HEK293T (cell line): Measurements from ENCODE around the gene CXXC5.

Experiments used
- ARNT ChIP-seq: fragments of 450-650 bp; IDR thresholded peaks from 2 replicates; pipeline ENCODE4 v1.6.1; 2017; ENCODE audit warnings: mild to moderate bottlenecking
- BHLHE40 ChIP-seq: fragments of 450-650 bp; IDR thresholded peaks from 2 replicates; pipeline ENCODE4 v1.6.1; 2016; ENCODE audit warnings: mild to moderate bottlenecking, moderate library complexity, borderline replicate concordance
- FOXA1 ChIP-seq: fragments of 450-650 bp; IDR thresholded peaks from 2 replicates; pipeline ENCODE4 v1.6.1; 2016; ENCODE audit warnings: mild to moderate bottlenecking
- FOXK2 ChIP-seq: fragments of 450-650 bp; IDR thresholded peaks from 2 replicates; pipeline ENCODE4 v1.6.1; 2016; ENCODE audit warnings: mild to moderate bottlenecking
- FOXM1 ChIP-seq: fragments of 450-650 bp; IDR thresholded peaks from 2 replicates; pipeline ENCODE4 v1.6.1; 2017; ENCODE audit warnings: mild to moderate bottlenecking, borderline replicate concordance
- HDGF ChIP-seq: fragments of 450-650 bp; IDR thresholded peaks from 2 replicates; pipeline ENCODE4 v1.6.1; 2017; ENCODE audit warnings: antibody characterized with exemption, borderline replicate concordance
- L3MBTL2 ChIP-seq: fragments of 450-650 bp; conservative IDR thresholded peaks from 2 replicates; pipeline ENCODE4 v1.6.1; 2016; ENCODE audit warnings: mild to moderate bottlenecking
- SP1 ChIP-seq: fragments of 450-650 bp; IDR thresholded peaks from 2 replicates; pipeline ENCODE4 v1.6.1; 2017
- SUZ12 ChIP-seq: fragments of 450-650 bp; IDR thresholded peaks from 2 replicates; pipeline ENCODE4 v1.6.1; 2016; ENCODE audit warnings: mild to moderate bottlenecking
- TARDBP ChIP-seq: fragments of 450-650 bp; IDR thresholded peaks from 2 replicates; pipeline ENCODE4 v1.6.1; 2016
- ZNF384 ChIP-seq: fragments of 450-650 bp; IDR thresholded peaks from 2 replicates; pipeline ENCODE4 v1.6.1; 2016
- TF ChIP-seq, protein P1 (sequence below): fragments of 450-650 bp; IDR thresholded peaks from 2 replicates; pipeline ENCODE4 v1.6.1; 2016

GRCh38 chr5:139638090-139638735 is 9.9 kb upstream of the CXXC5 start:
- TF ChIP-seq HDGF (no peak), L3MBTL2 (no peak), FOXA1 (no peak), SP1 (no peak), ARNT (no peak), FOXK2 (no peak), BHLHE40 (no peak), TARDBP (no peak), FOXM1 (no peak), ZNF384 (no peak), SUZ12 (no peak)
- TF ChIP-seq, protein P1, sequence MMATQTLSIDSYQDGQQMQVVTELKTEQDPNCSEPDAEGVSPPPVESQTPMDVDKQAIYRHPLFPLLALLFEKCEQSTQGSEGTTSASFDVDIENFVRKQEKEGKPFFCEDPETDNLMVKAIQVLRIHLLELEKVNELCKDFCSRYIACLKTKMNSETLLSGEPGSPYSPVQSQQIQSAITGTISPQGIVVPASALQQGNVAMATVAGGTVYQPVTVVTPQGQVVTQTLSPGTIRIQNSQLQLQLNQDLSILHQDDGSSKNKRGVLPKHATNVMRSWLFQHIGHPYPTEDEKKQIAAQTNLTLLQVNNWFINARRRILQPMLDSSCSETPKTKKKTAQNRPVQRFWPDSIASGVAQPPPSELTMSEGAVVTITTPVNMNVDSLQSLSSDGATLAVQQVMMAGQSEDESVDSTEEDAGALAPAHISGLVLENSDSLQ = no peak
